ENCODE results near the gene SUN3.

GRCh38 chr7:47941136-47941844 is 87.6 kb downstream of the SUN3 start:
- no peak for TF ChIP-seq CTCF (IDR thresholded peaks at IDR 0.05)
- TF ChIP-seq POLR2A (IDR thresholded peaks at IDR 0.05): no peak
- TF ChIP-seq POLR2AphosphoS5 (IDR thresholded peaks at IDR 0.05; ENCODE audit: insufficient read depth in 1 of 2, low read depth in 1 of 2): no peak

Data from vagina (tissue), 2 donors.